ENCODE results near the gene IGSF3.

Gene IGSF3

GRCh38 chr1:116704278-116704677, 36.7 kb upstream of the IGSF3 start:
- H3K27me3 Mint-ChIP-seq (ENCODE audit: low read depth) = no peaks in the 10 kb centered on the region
- no peak overlapping the region for H3K4me3 Mint-ChIP-seq
- no peaks in the 10 kb centered on the region for H3K36me3 Mint-ChIP-seq (ENCODE audit: low read depth)
- TF ChIP-seq CTCF (IDR thresholded peaks at IDR 0.05; ENCODE audit: unreplicated experiment in 3 of 3) = no peak
- H3K4me1 Mint-ChIP-seq = peaks cover 14% of the 10 kb centered on the region
- H3K27ac Mint-ChIP-seq = no peak overlapping the region
- peaks cover 7% of the 10 kb centered on the region for H3K9me3 Mint-ChIP-seq

- H3K27me3 Mint-ChIP-seq (ENCODE audit: low read depth) = peaks cover 1% of the 10 kb centered on the region
- TF ChIP-seq CTCF (IDR thresholded peaks at IDR 0.05; ENCODE audit: unreplicated experiment in 3 of 3) = no peak
- no peaks in the 10 kb centered on the region for H3K36me3 Mint-ChIP-seq (ENCODE audit: low read depth)
- peaks cover 7% of the 10 kb centered on the region for H3K9me3 Mint-ChIP-seq
- H3K4me3 Mint-ChIP-seq = no peak overlapping the region
- H3K27ac Mint-ChIP-seq = no peak overlapping the region
- peaks cover 19% of the 10 kb centered on the region for H3K4me1 Mint-ChIP-seq
Observed at GRCh38 chr1:116699605-116700004, 32.1 kb upstream of the IGSF3 start.

GRCh38 chr1:116698244-116698595, 30.7 kb upstream of the IGSF3 start:
- Mint-ChIP-seq H3K27me3 (ENCODE audit: low read depth) (peaks cover 10% of the 10 kb centered on the region), H3K4me1 (peaks cover 27% of the 10 kb centered on the region), H3K36me3 (ENCODE audit: low read depth) (no peaks in the 10 kb centered on the region), H3K27ac (peak overlapping the region in 1 of 3 experiments; percentile 12), H3K4me3 (no peak overlapping the region), H3K9me3 (peaks cover 5% of the 10 kb centered on the region)
- no peak for TF ChIP-seq CTCF (IDR thresholded peaks at IDR 0.05; ENCODE audit: unreplicated experiment in 3 of 3)

GRCh38 chr1:116697548-116698243, 30.2 kb upstream of the IGSF3 start:
- H3K4me1 Mint-ChIP-seq = peaks cover 33% of the 10 kb centered on the region
- H3K4me3 Mint-ChIP-seq = no peak overlapping the region
- H3K9me3 Mint-ChIP-seq = peaks cover 2% of the 10 kb centered on the region
- peaks cover 14% of the 10 kb centered on the region for H3K27me3 Mint-ChIP-seq (ENCODE audit: low read depth)
- no peak for TF ChIP-seq CTCF (IDR thresholded peaks at IDR 0.05; ENCODE audit: unreplicated experiment in 3 of 3)
- peak overlapping the region; percentile 12 to 82 (median 12) for H3K27ac Mint-ChIP-seq
- H3K36me3 Mint-ChIP-seq (ENCODE audit: low read depth) = no peaks in the 10 kb centered on the region

GRCh38 chr1:116694524-116694923, 27.0 kb upstream of the IGSF3 start:
- Mint-ChIP-seq H3K27me3 (ENCODE audit: low read depth) (peaks cover 14% of the 10 kb centered on the region), H3K4me1 (peaks cover 60% of the 10 kb centered on the region), H3K4me3 (no peak overlapping the region)

More at GRCh38 chr1:116694524-116694923, 27.0 kb upstream of the IGSF3 start:
- no peak for TF ChIP-seq CTCF (IDR thresholded peaks at IDR 0.05; ENCODE audit: unreplicated experiment in 3 of 3)
- peak overlapping the region in 2 of 3 experiments; percentile 50 to 54 for H3K27ac Mint-ChIP-seq
- H3K9me3 Mint-ChIP-seq = no peaks in the 10 kb centered on the region
- H3K36me3 Mint-ChIP-seq (ENCODE audit: low read depth) = no peaks in the 10 kb centered on the region

Data from nephron (organoid).